T follicular helper cell (primary cell): ENCODE data around the gene CD44.

ENCODE experiments used
- DNase-seq: peaks from one replicate; pipeline ENCODE4 v3.0.0-alpha.2; 2020; ENCODE audit warnings: low read depth

CD44 gene

DNA sequence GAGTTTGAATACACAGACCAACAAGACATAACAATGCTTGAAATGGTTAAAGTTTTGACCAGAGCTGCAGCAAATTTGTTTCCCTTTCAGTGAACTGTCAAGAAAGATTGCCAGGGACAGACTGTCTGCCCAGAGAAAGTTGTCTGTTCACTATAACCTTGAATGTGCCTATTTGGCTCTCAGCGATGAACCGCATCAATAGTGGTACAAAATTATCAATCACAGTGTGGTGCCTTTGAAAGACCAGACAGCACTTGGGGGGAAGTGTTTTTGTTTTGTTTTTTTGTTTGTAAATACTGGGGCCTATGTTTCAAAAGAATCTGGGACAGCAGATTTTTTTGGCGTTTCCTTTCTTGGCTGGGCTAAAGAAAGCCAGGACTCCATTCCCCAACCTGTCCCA, 123.1 kb downstream of the CD44 start:
- DNase-seq = no peak

DNA sequence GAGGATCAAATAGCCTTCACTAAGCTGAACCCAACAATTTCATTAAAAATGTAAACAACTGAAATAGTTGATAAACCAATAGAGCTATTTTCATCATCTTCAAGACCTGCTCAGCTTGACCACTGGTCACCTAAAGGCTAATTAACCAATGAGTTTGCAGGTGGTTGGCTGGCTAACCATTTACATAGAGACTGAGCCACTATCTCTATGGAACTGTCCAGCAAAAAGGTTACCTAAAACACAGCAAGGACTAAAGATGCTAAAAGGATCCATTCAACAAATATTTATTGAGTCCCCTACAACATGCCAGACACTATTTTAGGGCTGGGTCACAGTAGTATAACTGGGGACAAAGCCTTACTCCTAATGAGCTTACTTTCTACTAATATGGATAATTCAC, 123.8 kb downstream of the CD44 start:
- DNase-seq = no peak

GRCh38 chr11:35265755-35266454, 126.9 kb downstream of the CD44 start:
- DNase-seq = no peak

DNA sequence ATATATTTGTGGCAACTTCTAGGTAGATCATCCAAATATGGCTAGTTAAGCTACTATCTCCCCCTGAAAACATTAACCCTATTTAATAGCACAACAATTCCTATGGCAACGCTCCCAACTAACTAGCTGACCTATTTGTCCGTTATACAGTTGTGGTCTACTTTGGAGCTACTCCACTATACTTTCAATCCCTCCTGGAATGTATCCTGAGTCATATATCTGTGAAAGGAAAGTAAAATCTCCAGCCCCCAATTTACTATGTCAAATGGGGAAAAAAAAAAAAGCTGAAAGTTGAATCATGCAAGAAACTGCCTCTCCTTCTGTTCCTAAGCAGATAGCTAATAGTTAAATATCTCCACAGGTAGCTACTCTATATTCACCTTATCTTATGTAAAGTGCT, 128.5 kb downstream of the CD44 start:
- no peak for DNase-seq

GRCh38 chr11:35270342-35270741, 131.4 kb downstream of the CD44 start:
- no peak for DNase-seq

DNA sequence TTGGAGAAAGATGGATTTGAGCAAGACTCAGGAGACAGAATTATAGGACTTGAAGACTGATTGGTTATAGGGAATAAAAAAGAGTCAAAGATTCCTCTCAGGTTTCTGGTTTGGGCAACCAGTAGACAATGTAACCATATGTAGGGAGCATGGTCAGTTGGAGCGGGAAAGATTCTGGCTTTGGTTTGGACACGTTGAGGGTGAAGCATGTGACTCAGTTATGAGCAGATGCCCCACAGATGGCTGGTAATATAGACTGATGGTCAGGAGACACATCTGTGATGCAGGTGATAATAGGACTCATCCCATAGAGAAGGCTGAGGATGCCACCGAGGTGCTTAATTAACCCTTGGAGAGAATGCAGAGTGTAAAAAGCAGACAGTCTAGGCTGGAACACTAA, 132.1 kb downstream of the CD44 start:
- no peak for DNase-seq

DNA sequence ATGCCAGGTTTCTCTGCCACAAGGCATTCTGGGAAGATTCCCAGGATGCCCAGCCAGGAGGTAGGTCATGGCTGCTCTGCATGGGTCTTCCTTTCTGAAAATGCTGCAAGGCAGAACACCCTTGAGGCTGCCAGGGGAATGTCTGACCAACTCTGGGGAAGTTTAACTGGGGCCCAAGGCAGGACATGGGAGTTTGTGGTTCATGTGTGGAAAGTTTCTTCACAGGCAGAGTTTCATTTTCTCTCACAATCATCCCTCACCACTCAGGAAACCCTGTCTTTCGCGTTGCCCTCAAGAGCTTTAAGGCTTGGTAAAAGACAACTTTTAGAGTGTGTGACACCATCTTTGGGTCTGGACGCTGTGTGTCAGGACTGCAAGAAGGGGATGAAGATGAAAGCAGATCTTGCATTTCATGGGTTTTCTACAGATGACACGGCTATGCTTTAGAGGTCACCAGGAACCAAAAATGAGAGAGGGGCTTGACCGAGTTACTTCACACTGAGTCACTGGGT, 133.5 kb downstream of the CD44 start:
- no peak for DNase-seq

DNA sequence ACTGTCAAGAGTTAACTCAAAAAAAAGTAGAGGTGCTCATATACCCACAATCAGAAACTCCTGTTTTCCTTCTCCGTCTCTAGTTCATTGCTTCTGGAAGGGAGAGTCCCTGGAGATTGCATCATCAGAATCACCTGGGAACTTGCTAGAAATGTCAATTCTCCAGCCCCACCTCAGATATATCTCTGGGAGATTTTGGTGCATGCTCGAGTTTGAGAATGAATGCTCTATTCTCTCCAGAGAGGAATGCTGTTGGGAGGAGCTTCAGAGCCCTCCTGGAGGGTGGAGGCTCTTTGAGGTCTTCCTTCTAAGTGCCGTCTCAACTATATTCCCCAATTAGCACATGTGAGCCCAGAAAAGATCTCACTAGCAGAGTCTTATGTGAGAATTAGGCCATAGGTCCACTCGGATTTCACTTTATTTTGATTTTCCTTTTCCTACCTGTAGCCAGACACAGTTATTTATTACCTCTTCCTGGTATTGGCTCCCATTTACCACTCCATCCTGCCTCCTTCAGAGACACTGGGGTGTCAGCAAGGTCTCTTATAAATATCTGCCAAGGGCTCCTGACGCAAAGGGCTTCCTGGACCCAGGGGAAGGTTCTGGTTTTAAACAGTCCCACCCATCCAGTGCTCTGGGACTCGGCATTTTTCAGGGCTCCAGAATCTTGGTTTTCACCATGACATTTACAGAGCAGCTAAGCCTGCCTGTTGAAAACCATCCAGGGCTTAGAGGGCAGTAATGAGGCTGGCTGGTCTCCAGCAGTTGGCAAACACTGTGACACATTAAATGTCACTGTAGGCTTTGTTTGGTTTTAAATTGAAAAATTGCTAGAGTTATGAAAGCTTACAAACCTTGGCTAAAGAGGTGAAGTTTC, 136.2 kb downstream of the CD44 start:
- no peak for DNase-seq

GRCh38 chr11:35275786-35276170, 136.8 kb downstream of the CD44 start:
- no peak for DNase-seq

- DNase-seq = no peak
These were observed 137.6 kb downstream of the CD44 start for GRCh38 chr11:35276396-35277145.

GRCh38 chr11:35277827-35278226, 138.9 kb downstream of the CD44 start:
- no peak for DNase-seq

GRCh38 chr11:35280727-35281126, 141.8 kb downstream of the CD44 start:
- no peak for DNase-seq

GRCh38 chr11:35281169-35281688, 142.3 kb downstream of the CD44 start:
- DNase-seq = no peak
